B cell (primary cell): ENCODE results near the gene MED15. TPM values are rescaled to one million over a fixed set of nuclear protein-coding genes. Genes with fewer than 3 reads are reported as not detected.

Experiments
- ATAC-seq: fragments of 200-7000 bp; cut with Tn5 transposase; one replicate; pipeline ENCODE4 v1.10.0; 2021; ENCODE audit warnings: low read depth, mild to moderate bottlenecking, moderate number of reproducible peaks, moderate library complexity
- CTCF ChIA-PET: fragments of 350-600 bp; sonication (Branson Sonifier 250); formaldehyde crosslinking; loops from one replicate; lab custom pipeline; 2021; ENCODE audit warnings: antibody characterized with exemption, inconsistent platforms; lab: Charles Lee
- POLR2A ChIA-PET: fragments of 350-600 bp; sonication (Branson Sonifier 250); formaldehyde crosslinking; loops from one replicate; lab custom pipeline; 2021; ENCODE audit warnings: antibody characterized with exemption; lab: Charles Lee
- DNase-seq: peaks from one replicate; pipeline ENCODE4 v3.0.0; 2013
- H2AFZ ChIP-seq: 2 replicates; pipeline ENCODE4 v1.6.1; 2012; ENCODE audit warnings: mild to moderate bottlenecking, low read depth, low read length; ENCODE audit not compliant: insufficient read depth, poor library complexity, severe bottlenecking
- H3K27ac ChIP-seq, 2 donors: 1 replicate in 1 of 2; 2 replicates in 1 of 2; pipeline ENCODE4 v1.5.1; 2012 to 2013; ENCODE audit warnings: low read length in 2 of 2, mild to moderate bottlenecking in 2 of 2, moderate library complexity in 1 of 2
- H3K27me3 ChIP-seq, 4 experiments: fragments of 200-600 bp in 1 of 4; sonication (generic) in 1 of 4; replicated peaks in 1 of 4; 1 replicate in 2 of 4; 2 replicates in 2 of 4; pipeline versions ENCODE4 v1.6.1 to v1.7.0; 2013 to 2016; ENCODE audit warnings: low read length in 3 of 4, mild to moderate bottlenecking in 2 of 4, mixed read lengths in 1 of 4, moderate library complexity in 1 of 4; ENCODE audit not compliant: insufficient read depth in 4 of 4, control insufficient read depth in 3 of 4; ENCODE audit errors: control extremely low read depth in 1 of 4
- H3K36me3 ChIP-seq, 2 experiments: replicated peaks in 1 of 2; 1 replicate in 1 of 2; 2 replicates in 1 of 2; pipeline versions ENCODE4 v1.6.1 to v1.7.1; 2013; ENCODE audit warnings: low read length in 1 of 2; ENCODE audit not compliant: insufficient read depth in 2 of 2, control insufficient read depth in 1 of 2; ENCODE audit errors: control extremely low read depth in 1 of 2, extremely low read depth in 1 of 2
- H3K4me1 ChIP-seq, 2 donors: fragments of 200-600 bp in 1 of 2; sonication (generic) in 1 of 2; 1 replicate in 1 of 2; 2 replicates in 1 of 2; pipeline versions ENCODE4 v1.5.1 to v1.6.1; 2013 to 2017; ENCODE audit warnings: low read length in 2 of 2; ENCODE audit not compliant: control insufficient read depth in 2 of 2, insufficient read depth in 2 of 2
- H3K4me2 ChIP-seq: replicated peaks from 2 replicates; pipeline ENCODE3; 2012; ENCODE audit warnings: mild to moderate bottlenecking, low read depth, low read length; ENCODE audit not compliant: poor library complexity, severe bottlenecking
- H3K4me3 ChIP-seq, 5 experiments: fragments of 200-600 bp in 1 of 5; sonication (generic) in 1 of 5; 1 replicate in 3 of 5; 2 replicates in 2 of 5; pipeline versions ENCODE4 v1.5.1 to v1.7.0; 2011 to 2016; ENCODE audit warnings: low read length in 4 of 5, mild to moderate bottlenecking in 4 of 5, low read depth in 2 of 5, control low read depth in 1 of 5, moderate library complexity in 1 of 5; ENCODE audit not compliant: insufficient read depth in 1 of 5; ENCODE audit errors: control extremely low read depth in 1 of 5, extremely low read depth in 1 of 5
- H3K79me2 ChIP-seq: fragments of 200-600 bp; sonication (generic); one replicate; pipeline ENCODE4 v1.6.0; 2016; ENCODE audit warnings: low read length; ENCODE audit not compliant: control insufficient read depth, insufficient read depth
- H3K9ac ChIP-seq: fragments of 200-600 bp; sonication (generic); 2 replicates; pipeline ENCODE4 v1.6.1; 2017; ENCODE audit warnings: mild to moderate bottlenecking, low read length, moderate library complexity
- H3K9me3 ChIP-seq, 3 donors: one replicate each; pipeline versions ENCODE4 v1.6.1 to v1.7.1; 2013; ENCODE audit warnings: low read length in 2 of 3; ENCODE audit not compliant: control insufficient read depth in 2 of 3, insufficient read depth in 1 of 3; ENCODE audit errors: control extremely low read depth in 1 of 3
- H4K20me1 ChIP-seq: 2 replicates; pipeline ENCODE4 v1.6.0; 2012; ENCODE audit warnings: mild to moderate bottlenecking, low read length; ENCODE audit not compliant: insufficient read depth, control insufficient read depth, poor library complexity, severe bottlenecking
- H3K27ac Mint-ChIP-seq: one replicate; pipeline ENCODE4 v1.8.0; 2021; ENCODE audit warnings: mixed read lengths
- H3K27me3 Mint-ChIP-seq: one replicate; pipeline ENCODE4 v1.8.0; 2021; ENCODE audit warnings: mixed read lengths
- H3K4me1 Mint-ChIP-seq: one replicate; pipeline ENCODE4 v1.8.0; 2021; ENCODE audit warnings: mixed read lengths
- H3K4me3 Mint-ChIP-seq: one replicate; pipeline ENCODE4 v1.8.0; 2021; ENCODE audit warnings: mixed read lengths
- H3K9me3 Mint-ChIP-seq: one replicate; pipeline ENCODE4 v1.8.0; 2022; ENCODE audit warnings: mixed read lengths; ENCODE audit not compliant: insufficient read depth
- CTCF ChIP-seq: fragments of 200-600 bp; IDR thresholded peaks from one replicate; pipeline ENCODE4 v1.8.0; 2022; ENCODE audit warnings: antibody characterized with exemption, mild to moderate bottlenecking
- EZH2 ChIP-seq: IDR thresholded peaks from 2 replicates; pipeline ENCODE4 v1.6.1; 2012; ENCODE audit warnings: borderline replicate concordance, low read depth, mild to moderate bottlenecking, moderate library complexity, low read length; ENCODE audit not compliant: insufficient read depth, poor library complexity, severe bottlenecking
- WGBS: methylation state at CpG from one replicate; pipeline ENCODE4 v1.1.5; 2013; ENCODE audit warnings: missing lambda C conversion rate; ENCODE audit not compliant: insufficient coverage; 5-methylcytosine and 5-hydroxymethylcytosine counted together
- intact Hi-C: fragments of 100-400 bp; cut with micrococcal nuclease; formaldehyde crosslinking; loops from one replicate; pipeline ENCODE4 v1.10.0; 2022
- polyA plus RNA-seq: library from polyadenylated mRNA; depleted of rRNA; stranded (reverse); fragments of >200 nt; gene quantifications from 2 replicates; pipeline ENCODE4 v1.2.3, GENCODE V29; 2012
- total RNA-seq, 2 donors: library from RNA; stranded (reverse); fragments of 120-200 nt in 1 of 2; gene quantifications; 1 replicate in 1 of 2; 2 replicates in 1 of 2; pipeline versions ENCODE4 v1.2.3 to v1.2.4, GENCODE V29; 2013 to 2022

The MED15 gene
- total and polyA plus RNA-seq, 2 donors (not counting 1 experiment from before 2014, with no cell fraction given): 109 to 134 TPM

- no peaks in the 10 kb centered on the region for H3K27me3 Mint-ChIP-seq
- H3K27ac Mint-ChIP-seq: no peak overlapping the region
- POLR2A ChIA-PET: no interaction called here
- no peak for ATAC-seq
- WGBS: 89% methylated on average over 14 of the region's 15 CpGs
- H2AFZ ChIP-seq: no peak overlapping the region
- H3K36me3 ChIP-seq: peaks cover 0 to 23% of the 10 kb centered on the region in 2 experiments
- no peak overlapping the region for H3K27ac ChIP-seq
- no peaks in the 10 kb centered on the region for H3K4me1 Mint-ChIP-seq
- no peaks in the 10 kb centered on the region for H3K27me3 ChIP-seq
- H4K20me1 ChIP-seq: no peaks in the 10 kb centered on the region
- H3K4me3 ChIP-seq: no peak overlapping the region
- H3K4me3 Mint-ChIP-seq: no peak overlapping the region
- no peak for DNase-seq
- H3K9me3 Mint-ChIP-seq: no peaks in the 10 kb centered on the region
- TF ChIP-seq EZH2: no peak
- no peak for TF ChIP-seq CTCF
- no peak overlapping the region for H3K4me2 ChIP-seq
- H3K79me2 ChIP-seq: no peaks in the 10 kb centered on the region
- CTCF ChIA-PET: interaction anchor here (0.6 kb wide), 1 partner anchor 98 kb away, joined by 3 read pairs; no protein-coding TSS in a partner anchor
- H3K4me1 ChIP-seq: no peaks in the 10 kb centered on the region
- H3K9ac ChIP-seq: no peak overlapping the region
- intact Hi-C loops: no loop called here
- H3K9me3 ChIP-seq: no peaks in the 10 kb centered on the region
Observed at GRCh38 chr22:20589614-20590476, 82.4 kb downstream of the MED15 start.
